ENCODE results near the gene STK11.
"Not testable (repeated sequence)": the region's sequence is repeated elsewhere in the genome, so short reads cannot be mapped to it uniquely, and the experiment has no call there.

The STK11 gene

GRCh38 chr19:1238369-1239303, 33.1 kb downstream of the STK11 start:
- no peak for DNase-seq

- no peak for DNase-seq
Measured at GRCh38 chr19:1239420-1239795, 33.8 kb downstream of the STK11 start.

GRCh38 chr19:1239796-1240737, 34.5 kb downstream of the STK11 start:
- DNase-seq, result peak; percentile 93

GRCh38 chr19:1240925-1241324, 35.3 kb downstream of the STK11 start:
- no peak for DNase-seq

GRCh38 chr19:1241417-1242095, 36.0 kb downstream of the STK11 start, which contains the start of gene ATP5F1D:
Gene ATP5F1D, plus strand, starts transcription at chr19:1241751. Its CDS starts 100 bp downstream, at chr19:1241851.
- peak; percentile 93 for DNase-seq

- DNase-seq, result peak; percentile 88
Measured at GRCh38 chr19:1243768-1244692, 38.5 kb downstream of the STK11 start.

GRCh38 chr19:1244693-1245451, 39.3 kb downstream of the STK11 start:
- DNase-seq, result peak; percentile 52

- no peak for DNase-seq
Measured at GRCh38 chr19:1245494-1246264, 40.1 kb downstream of the STK11 start.

- DNase-seq, result not testable (repeated sequence)
Measured at GRCh38 chr19:1246265-1247087, 40.9 kb downstream of the STK11 start.

GRCh38 chr19:1247748-1248138, 42.2 kb downstream of the STK11 start:
- no peak for DNase-seq

- peak; percentile 81 for DNase-seq
Measured at GRCh38 chr19:1248139-1248785, 42.7 kb downstream of the STK11 start, which contains the start of gene MIDN. Gene MIDN, plus strand, starts transcription at chr19:1248583. Its CDS starts 1,714 bp downstream, at chr19:1250297.

GRCh38 chr19:1248786-1249297, 43.3 kb downstream of the STK11 start:
- peak; percentile 90 for DNase-seq

- peak; percentile 95 for DNase-seq
Measured at GRCh38 chr19:1249298-1249989, 43.9 kb downstream of the STK11 start.

GRCh38 chr19:1249990-1250436, 44.4 kb downstream of the STK11 start:
- no peak for DNase-seq

- peak; percentile 69 for DNase-seq
Measured at GRCh38 chr19:1250437-1251260, 45.1 kb downstream of the STK11 start.

All from CD4-positive, alpha-beta T cell treated with Interleukin-12 subunit alpha and Interleukin-12 subunit beta, for 1 hour (primary cell).